HG02943 (cell line): ENCODE data around the gene ZSCAN21.

Experiments
- ATAC-seq: cut with Tn5 transposase; IDR thresholded peaks from one replicate; pipeline ENCODE4 v1.9.1; 2021; ENCODE audit warnings: mild to moderate bottlenecking, low read depth, moderate library complexity; ENCODE audit not compliant: unreplicated experiment

The ZSCAN21 gene

GRCh38 chr7:100071018-100071723, 21.6 kb downstream of the ZSCAN21 start:
- no peak for ATAC-seq

- no peak for ATAC-seq
These were observed 22.9 kb downstream of the ZSCAN21 start for GRCh38 chr7:100072462-100072861.

GRCh38 chr7:100074841-100075240, 25.3 kb downstream of the ZSCAN21 start:
- ATAC-seq = no peak

- no peak for ATAC-seq
These were observed 25.8 kb downstream of the ZSCAN21 start for GRCh38 chr7:100075418-100075817.

- no peak for ATAC-seq
These were observed 27.6 kb downstream of the ZSCAN21 start for GRCh38 chr7:100077205-100077604.

GRCh38 chr7:100079024-100079560, 29.5 kb downstream of the ZSCAN21 start:
- ATAC-seq = no peak

- peak; percentile 5 for ATAC-seq
These were observed 31.4 kb downstream of the ZSCAN21 start for GRCh38 chr7:100080907-100081534.

- ATAC-seq = peak; percentile 89
These were observed 32.0 kb downstream of the ZSCAN21 start, which contains the start of gene ZNF3 for GRCh38 chr7:100081535-100082102. Gene ZNF3, minus strand, starts transcription at chr7:100081723. Its CDS starts 4,366 bp downstream, at chr7:100077357.

GRCh38 chr7:100082978-100083377, 33.4 kb downstream of the ZSCAN21 start:
- ATAC-seq = no peak

GRCh38 chr7:100085515-100085914, 35.9 kb downstream of the ZSCAN21 start:
- ATAC-seq = no peak

- ATAC-seq = no peak
These were observed 37.6 kb downstream of the ZSCAN21 start for GRCh38 chr7:100087055-100087750.

GRCh38 chr7:100088095-100088620, 38.6 kb downstream of the ZSCAN21 start:
- no peak for ATAC-seq

GRCh38 chr7:100088621-100089457, 39.3 kb downstream of the ZSCAN21 start, which contains the start of gene COPS6:
Gene COPS6, plus strand, starts transcription at chr7:100088969. Its CDS starts 22 bp downstream, at chr7:100088991.
- ATAC-seq = no peak

- ATAC-seq = no peak
These were observed 40.1 kb downstream of the ZSCAN21 start for GRCh38 chr7:100089458-100090196.

GRCh38 chr7:100090527-100091410, 41.2 kb downstream of the ZSCAN21 start:
- no peak for ATAC-seq

- ATAC-seq = no peak
These were observed 42.0 kb downstream of the ZSCAN21 start for GRCh38 chr7:100091411-100092181.

- no peak for ATAC-seq
These were observed 43.5 kb downstream of the ZSCAN21 start for GRCh38 chr7:100093054-100093453.
